OCI-M1 (cell line): Measurements from ENCODE around the gene AFAP1L1.

Source experiments
- DNase-seq: peaks from one replicate; lab custom pipeline; 2025; lab: John Stamatoyannopoulos, UW

AFAP1L1 gene

GRCh38 chr5:149271716-149272563 lies at the start of gene AFAP1L1:
TSS of gene AFAP1L1 (plus strand) at chr5:149271859. CDS start at chr5:149271969, 110 bp downstream.
- DNase-seq: no peak

GRCh38 chr5:149223081-149223848 lies 48.4 kb upstream of the AFAP1L1 start:
- peak; percentile 69 for DNase-seq

- DNase-seq: no peak
These were observed 47.4 kb upstream of the AFAP1L1 start for GRCh38 chr5:149224282-149224681.

- no peak for DNase-seq
These were observed 44.4 kb upstream of the AFAP1L1 start for GRCh38 chr5:149227168-149227826.

- DNase-seq: peak; percentile 71
These were observed 42.9 kb upstream of the AFAP1L1 start for GRCh38 chr5:149228618-149229297.

- no peak for DNase-seq
These were observed 42.2 kb upstream of the AFAP1L1 start for GRCh38 chr5:149229298-149229937.

GRCh38 chr5:149235841-149236240 lies 35.8 kb upstream of the AFAP1L1 start:
- no peak for DNase-seq

GRCh38 chr5:149237662-149238061 lies 34.0 kb upstream of the AFAP1L1 start:
- DNase-seq: no peak

- no peak for DNase-seq
These were observed 33.1 kb upstream of the AFAP1L1 start for GRCh38 chr5:149238540-149238939.

GRCh38 chr5:149239917-149240316 lies 31.7 kb upstream of the AFAP1L1 start:
- DNase-seq: no peak

GRCh38 chr5:149240354-149240998 lies 31.2 kb upstream of the AFAP1L1 start:
- DNase-seq: no peak

GRCh38 chr5:149242339-149242738 lies 29.3 kb upstream of the AFAP1L1 start:
- no peak for DNase-seq

GRCh38 chr5:149246906-149247305 lies 24.8 kb upstream of the AFAP1L1 start:
- DNase-seq: no peak

GRCh38 chr5:149247726-149248125 lies 23.9 kb upstream of the AFAP1L1 start:
- DNase-seq: no peak

- no peak for DNase-seq
These were observed 20.1 kb upstream of the AFAP1L1 start for GRCh38 chr5:149251546-149251945.

GRCh38 chr5:149254506-149254905 lies 17.2 kb upstream of the AFAP1L1 start:
- DNase-seq: no peak

GRCh38 chr5:149256451-149256850 lies 15.2 kb upstream of the AFAP1L1 start:
- no peak for DNase-seq

GRCh38 chr5:149257131-149257530 lies 14.5 kb upstream of the AFAP1L1 start:
- DNase-seq: no peak

GRCh38 chr5:149257889-149258705 lies 13.6 kb upstream of the AFAP1L1 start:
- DNase-seq: no peak

GRCh38 chr5:149260761-149261160 lies 10.9 kb upstream of the AFAP1L1 start:
- DNase-seq: no peak
